ENCODE measurements around the gene CSDE1. TPM values are rescaled to one million over a fixed set of nuclear protein-coding genes. Genes with fewer than 3 reads are reported as not detected.

CSDE1 gene
- total RNA-seq, 1 donor from 2014 or later: 538 TPM

GRCh38 chr1:114695430-114696058 is 62.2 kb downstream of the CSDE1 start, which contains the start of gene AMPD1:
TSS of gene AMPD1 (minus strand) at chr1:114695546. CDS start at chr1:114695471, 75 bp downstream.
- no peak for DNase-seq (ENCODE audit: low spot score)
- Mint-ChIP-seq H3K9me3 (ENCODE audit: unreplicated experiment) (no peaks in the 10 kb centered on the region), H3K4me3 (ENCODE audit: unreplicated experiment) (no peak within 1 kb of the TSS), H3K36me3 (ENCODE audit: low read depth, unreplicated experiment) (no peaks in the 10 kb centered on the region), H3K27ac (ENCODE audit: unreplicated experiment) (no peak within 1 kb of the TSS), H3K4me1 (ENCODE audit: unreplicated experiment) (peaks cover 15% of the 10 kb centered on the region), H3K27me3 (ENCODE audit: unreplicated experiment) (peaks cover 7% of the 10 kb centered on the region)
- no peak for TF ChIP-seq CTCF (IDR thresholded peaks at IDR 0.05; ENCODE audit: unreplicated experiment)

GRCh38 chr1:114694540-114695310 is 63.1 kb downstream of the CSDE1 start:
- Mint-ChIP-seq H3K27ac (ENCODE audit: unreplicated experiment) (no peak overlapping the region), H3K4me3 (ENCODE audit: unreplicated experiment) (no peak overlapping the region), H3K4me1 (ENCODE audit: unreplicated experiment) (peaks cover 14% of the 10 kb centered on the region), H3K36me3 (ENCODE audit: low read depth, unreplicated experiment) (no peaks in the 10 kb centered on the region), H3K27me3 (ENCODE audit: unreplicated experiment) (peaks cover 7% of the 10 kb centered on the region), H3K9me3 (ENCODE audit: unreplicated experiment) (no peaks in the 10 kb centered on the region)
- TF ChIP-seq CTCF (IDR thresholded peaks at IDR 0.05; ENCODE audit: unreplicated experiment): no peak
- no peak for DNase-seq (ENCODE audit: low spot score)

- Mint-ChIP-seq H3K4me1 (ENCODE audit: unreplicated experiment) (peaks cover 14% of the 10 kb centered on the region), H3K27me3 (ENCODE audit: unreplicated experiment) (peaks cover 8% of the 10 kb centered on the region), H3K27ac (ENCODE audit: unreplicated experiment) (no peak overlapping the region), H3K4me3 (ENCODE audit: unreplicated experiment) (no peak overlapping the region), H3K36me3 (ENCODE audit: low read depth, unreplicated experiment) (no peaks in the 10 kb centered on the region), H3K9me3 (ENCODE audit: unreplicated experiment) (no peaks in the 10 kb centered on the region)
- DNase-seq (ENCODE audit: low spot score): no peak
- no peak for TF ChIP-seq CTCF (IDR thresholded peaks at IDR 0.05; ENCODE audit: unreplicated experiment)
Observed at GRCh38 chr1:114692947-114693346, 64.8 kb downstream of the CSDE1 start.

GRCh38 chr1:114691061-114691460 is 66.7 kb downstream of the CSDE1 start:
- Mint-ChIP-seq H3K27ac (ENCODE audit: unreplicated experiment) (no peak overlapping the region), H3K27me3 (ENCODE audit: unreplicated experiment) (peaks cover 8% of the 10 kb centered on the region), H3K4me3 (ENCODE audit: unreplicated experiment) (no peak overlapping the region), H3K36me3 (ENCODE audit: low read depth, unreplicated experiment) (no peaks in the 10 kb centered on the region), H3K4me1 (ENCODE audit: unreplicated experiment) (peaks cover 8% of the 10 kb centered on the region), H3K9me3 (ENCODE audit: unreplicated experiment) (no peaks in the 10 kb centered on the region)
- no peak for TF ChIP-seq CTCF (IDR thresholded peaks at IDR 0.05; ENCODE audit: unreplicated experiment)
- DNase-seq (ENCODE audit: low spot score): no peak

GRCh38 chr1:114690148-114690547 is 67.6 kb downstream of the CSDE1 start:
- TF ChIP-seq CTCF (IDR thresholded peaks at IDR 0.05; ENCODE audit: unreplicated experiment): no peak
- Mint-ChIP-seq H3K36me3 (ENCODE audit: low read depth, unreplicated experiment) (no peaks in the 10 kb centered on the region), H3K4me3 (ENCODE audit: unreplicated experiment) (no peak overlapping the region), H3K4me1 (ENCODE audit: unreplicated experiment) (peaks cover under 1% of the 10 kb centered on the region), H3K27ac (ENCODE audit: unreplicated experiment) (no peak overlapping the region), H3K27me3 (ENCODE audit: unreplicated experiment) (peaks cover 3% of the 10 kb centered on the region), H3K9me3 (ENCODE audit: unreplicated experiment) (no peaks in the 10 kb centered on the region)
- DNase-seq (ENCODE audit: low spot score): no peak
